HG02973 (cell line): ENCODE data around the gene NOS3.

Source experiments
- ATAC-seq: cut with Tn5 transposase; IDR thresholded peaks from one replicate; pipeline ENCODE4 v1.9.1; 2021; ENCODE audit warnings: moderate library complexity; ENCODE audit not compliant: unreplicated experiment

Gene NOS3

GRCh38 chr7:150977382-150978125, 13.3 kb upstream of the NOS3 start:
- ATAC-seq, result no peak

- ATAC-seq, result no peak
Observed at GRCh38 chr7:150978126-150978789, 12.6 kb upstream of the NOS3 start, which contains the start of gene KCNH2. Gene KCNH2, minus strand, starts transcription at chr7:150978321. Its CDS starts 408 bp downstream, at chr7:150977913.

- ATAC-seq, result no peak
Observed at GRCh38 chr7:150979713-150980390, 11.0 kb upstream of the NOS3 start.

- no peak for ATAC-seq
Observed at GRCh38 chr7:150980663-150981062, 10.2 kb upstream of the NOS3 start.

- ATAC-seq, result no peak
Observed at GRCh38 chr7:150981644-150982043, 9.2 kb upstream of the NOS3 start.

GRCh38 chr7:150982351-150982750, 8.5 kb upstream of the NOS3 start:
- ATAC-seq, result no peak

GRCh38 chr7:150983893-150984368, 6.9 kb upstream of the NOS3 start:
- ATAC-seq, result no peak

GRCh38 chr7:150986099-150986512, 4.7 kb upstream of the NOS3 start:
- no peak for ATAC-seq

- ATAC-seq, result no peak
Observed at GRCh38 chr7:150986556-150986955, 4.3 kb upstream of the NOS3 start.

GRCh38 chr7:150988230-150989226, 2.3 kb upstream of the NOS3 start:
- no peak for ATAC-seq

- ATAC-seq, result no peak
Observed at GRCh38 chr7:150989456-150989855, 1.4 kb upstream of the NOS3 start.

GRCh38 chr7:150992051-150992640, 1.3 kb downstream of the NOS3 start:
- ATAC-seq, result no peak

- ATAC-seq, result peak; percentile 67
Observed at GRCh38 chr7:150992833-150993302, 2.1 kb downstream of the NOS3 start.

- ATAC-seq, result no peak
Observed at GRCh38 chr7:150993511-150993910, 2.7 kb downstream of the NOS3 start.

- no peak for ATAC-seq
Observed at GRCh38 chr7:150994141-150994837, 3.5 kb downstream of the NOS3 start.

- ATAC-seq, result no peak
Observed at GRCh38 chr7:150994838-150995510, 4.2 kb downstream of the NOS3 start.

- no peak for ATAC-seq
Observed at GRCh38 chr7:150996376-150997074, 5.7 kb downstream of the NOS3 start.

- no peak for ATAC-seq
Observed at GRCh38 chr7:150997075-150997511, 6.3 kb downstream of the NOS3 start.
